Transverse colon (tissue), 4 donors: ENCODE results near the gene UBE2V1. TPM values are rescaled to one million over a fixed set of nuclear protein-coding genes. Genes with fewer than 3 reads are reported as not detected.
"Not testable (repeated sequence)": the region's sequence is repeated elsewhere in the genome, so short reads cannot be mapped to it uniquely, and the experiment has no call there.

Source experiments
- DNase-seq: peaks from one replicate; pipeline ENCODE4 v3.0.0-alpha.2; 2019
- H3K27ac ChIP-seq, 4 donors: fragments of 200-600 bp; sonication (generic); 2 replicates each; pipeline ENCODE4 v1.5.1; 2016 to 2018; ENCODE audit warnings: inconsistent platforms in 4 of 4
- H3K27me3 ChIP-seq: fragments of 200-600 bp; sonication (generic); 2 replicates; pipeline ENCODE4 v1.5.1; 2017; ENCODE audit warnings: inconsistent platforms
- H3K36me3 ChIP-seq, 4 donors: fragments of 200-600 bp; sonication (generic); 2 replicates each; pipeline ENCODE4 v1.5.1; 2017 to 2019; ENCODE audit warnings: inconsistent platforms in 4 of 4
- H3K4me1 ChIP-seq, 4 donors: fragments of 200-600 bp; sonication (generic); 2 replicates each; pipeline ENCODE4 v1.5.1; 2017 to 2020; ENCODE audit warnings: inconsistent platforms in 4 of 4
- H3K4me3 ChIP-seq, 4 donors: fragments of 200-600 bp; sonication (generic); 1 replicate in 1 of 4; 2 replicates in 3 of 4; pipeline versions ENCODE4 v1.5.1 to v1.6.1; 2017 to 2019; ENCODE audit warnings: inconsistent platforms in 4 of 4
- H3K9me3 ChIP-seq, 2 donors: fragments of 200-600 bp; sonication (generic); 2 replicates each; pipeline ENCODE4 v1.5.1; 2017 to 2019; ENCODE audit warnings: inconsistent platforms in 2 of 2
- EP300 ChIP-seq: sonication (generic); formaldehyde crosslinking; IDR thresholded peaks from one replicate; pipeline ENCODE4 v1.6.1; 2017; ENCODE audit warnings: antibody characterized with exemption, low read depth
- POLR2A ChIP-seq: fragments of 450-650 bp; IDR thresholded peaks from one replicate; pipeline ENCODE4 v1.6.1; 2016; ENCODE audit warnings: antibody characterized with exemption, mild to moderate bottlenecking, moderate library complexity
- POLR2AphosphoS5 ChIP-seq, 3 donors: sonication (generic); formaldehyde crosslinking; IDR thresholded peaks; one replicate each; pipeline ENCODE4 v1.6.1; 2016; ENCODE audit warnings: antibody characterized with exemption in 3 of 3
- whole genome bisulfite sequencing, 2 donors: methylation state at CpG; one replicate each; pipeline ENCODE4 v1.1.5; 2018; ENCODE audit warnings: low coverage in 1 of 2; 5-methylcytosine and 5-hydroxymethylcytosine counted together
- in situ Hi-C, 4 donors: fragments of 200-750 bp; cut with MboI; loops; one replicate each; pipeline versions ENCODE4 v1.15.0 to v1.15.1; 2017; ENCODE audit warnings: low sequenced_read_pairs in 3 of 4, low pct_ligation_motif_present in 1 of 4, low pct_unique_long_range_greater_than_20kb in 1 of 4
- intact Hi-C: fragments of 100-400 bp; cut with DNase I; formaldehyde crosslinking; loops from one replicate; pipeline ENCODE4 v1.15.1; 2023; ENCODE audit warnings: low total_unique reads
- total RNA-seq, 4 donors: library from RNA; depleted of rRNA; stranded (reverse); fragments of >200 nt; gene quantifications; one replicate each; pipeline ENCODE4 v1.1.0, GENCODE V29; 2016
- TF ChIP-seq, protein P1 (sequence below), 5 experiments: fragments of 200-600 bp in 3 of 5; fragments of 450-650 bp in 2 of 5; sonication (generic) in 3 of 5; IDR thresholded peaks; 1 replicate in 2 of 5; 2 replicates in 3 of 5; pipeline ENCODE4 v1.5.1; 2016 to 2017; ENCODE audit warnings: antibody characterized with exemption in 5 of 5, inconsistent platforms in 3 of 5, mild to moderate bottlenecking in 2 of 5, moderate library complexity in 1 of 5

The UBE2V1 gene
- total RNA-seq, result 100 to 1,000 TPM in 1 of 4 donors, 10 to 100 TPM in 3; 23.7 to 104 (median 62.8) TPM

DNA sequence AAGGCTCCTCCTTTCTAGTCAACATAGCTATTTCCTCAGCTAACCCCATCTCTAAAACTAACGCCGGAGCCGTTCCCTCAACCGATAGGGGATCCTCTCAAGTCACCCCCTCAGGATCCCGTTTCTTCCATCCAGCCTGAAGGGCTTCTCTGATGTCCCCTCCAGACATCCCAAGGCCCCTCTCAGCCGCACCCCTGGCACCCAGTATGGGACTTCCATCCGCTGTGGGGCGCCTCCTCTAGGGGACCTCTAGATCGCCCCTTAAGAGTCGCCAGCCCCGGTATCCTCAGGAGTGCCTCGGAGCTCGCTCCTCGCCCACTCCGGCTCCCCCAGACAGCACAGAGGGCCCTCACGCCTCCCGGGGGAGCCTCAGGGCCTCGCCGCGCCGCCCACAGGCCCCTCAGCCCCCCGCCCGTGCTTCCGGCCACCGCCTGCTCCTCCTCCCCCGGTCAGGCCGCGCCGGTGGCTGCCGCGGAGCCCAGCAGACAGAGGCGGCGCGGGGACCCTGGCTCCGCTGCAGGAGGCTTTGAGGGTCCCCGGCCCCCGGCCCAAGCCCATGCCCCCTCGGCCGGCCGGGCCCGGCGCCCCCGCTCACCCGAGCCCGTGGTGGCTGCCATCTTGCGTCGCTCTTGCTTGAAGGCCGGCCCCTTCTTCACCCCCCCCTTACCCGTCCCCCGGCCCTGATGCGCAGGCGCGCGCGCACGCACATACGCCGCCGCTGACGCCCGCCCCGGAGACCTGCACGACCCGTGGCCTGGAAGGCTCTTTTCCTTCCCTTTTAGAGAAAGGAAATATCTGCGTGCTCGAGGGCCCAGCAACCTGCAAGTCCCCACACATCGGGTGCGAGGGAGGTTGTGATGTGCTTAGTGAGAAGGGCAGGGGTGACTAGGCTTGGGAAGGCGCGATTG, at the start of gene UBE2V1:
TSS of gene UBE2V1 (minus strand) at position 639 of the 908 bp plus-strand sequence. CDS start at position 617, 22 bp downstream.
- TF ChIP-seq, protein P1, sequence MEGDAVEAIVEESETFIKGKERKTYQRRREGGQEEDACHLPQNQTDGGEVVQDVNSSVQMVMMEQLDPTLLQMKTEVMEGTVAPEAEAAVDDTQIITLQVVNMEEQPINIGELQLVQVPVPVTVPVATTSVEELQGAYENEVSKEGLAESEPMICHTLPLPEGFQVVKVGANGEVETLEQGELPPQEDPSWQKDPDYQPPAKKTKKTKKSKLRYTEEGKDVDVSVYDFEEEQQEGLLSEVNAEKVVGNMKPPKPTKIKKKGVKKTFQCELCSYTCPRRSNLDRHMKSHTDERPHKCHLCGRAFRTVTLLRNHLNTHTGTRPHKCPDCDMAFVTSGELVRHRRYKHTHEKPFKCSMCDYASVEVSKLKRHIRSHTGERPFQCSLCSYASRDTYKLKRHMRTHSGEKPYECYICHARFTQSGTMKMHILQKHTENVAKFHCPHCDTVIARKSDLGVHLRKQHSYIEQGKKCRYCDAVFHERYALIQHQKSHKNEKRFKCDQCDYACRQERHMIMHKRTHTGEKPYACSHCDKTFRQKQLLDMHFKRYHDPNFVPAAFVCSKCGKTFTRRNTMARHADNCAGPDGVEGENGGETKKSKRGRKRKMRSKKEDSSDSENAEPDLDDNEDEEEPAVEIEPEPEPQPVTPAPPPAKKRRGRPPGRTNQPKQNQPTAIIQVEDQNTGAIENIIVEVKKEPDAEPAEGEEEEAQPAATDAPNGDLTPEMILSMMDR (IDR thresholded peaks at IDR 0.05), result peak; percentile 22 to 42 (median 25)
- TF ChIP-seq POLR2A (peak; percentile 76), POLR2AphosphoS5 (IDR thresholded peaks at IDR 0.05) (peak; percentile 69 to 85 (median 85)), EP300 (no peak)
- no peaks in the 10 kb centered on the region for H3K36me3 ChIP-seq
- H3K9me3 ChIP-seq, result no peaks in the 10 kb centered on the region
- in situ Hi-C loops, result no loop called here
- DNase-seq, result peak; percentile 92
- H3K4me3 ChIP-seq, result peak within 1 kb of the TSS; percentile 85 to 100 (median 98)
- H3K27me3 ChIP-seq, result no peaks in the 10 kb centered on the region
- H3K27ac ChIP-seq, result peak within 1 kb of the TSS; percentile 91 to 99 (median 98)
- peaks cover 51 to 70% (median 65%) of the 10 kb centered on the region in 4 donors for H3K4me1 ChIP-seq
- intact Hi-C loops, result no loop called here
- WGBS, 2 donors, result 2 to 4% methylated on average over 11 to 41 of the region's 70 CpGs

DNA sequence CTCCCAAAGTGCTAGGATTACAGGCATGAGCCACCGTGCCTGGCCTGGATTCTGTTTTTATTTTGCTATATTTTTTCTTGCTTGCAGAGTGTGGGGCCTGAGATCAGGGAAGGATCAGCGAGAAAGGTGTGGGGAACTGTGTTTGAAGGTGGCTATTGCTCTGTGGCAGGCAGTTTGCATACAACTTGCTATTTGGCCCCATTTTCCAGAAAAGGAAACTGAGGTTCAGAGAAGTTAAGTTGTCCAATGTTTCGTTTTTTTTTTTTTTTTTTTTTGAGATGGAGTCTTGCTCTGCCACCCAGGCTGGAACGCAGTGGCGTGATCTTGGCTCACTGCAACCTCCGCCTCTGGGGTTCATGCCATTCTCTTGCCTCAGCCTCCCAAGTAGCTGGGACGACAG, 48.5 kb upstream of the UBE2V1 start:
- in situ Hi-C loops, result loop anchor here in 1 of 4 donors (10.0 kb wide), 1 partner anchor 187 kb away; no protein-coding TSS in a partner anchor
- intact Hi-C loops, result not testable (repeated sequence)

DNA sequence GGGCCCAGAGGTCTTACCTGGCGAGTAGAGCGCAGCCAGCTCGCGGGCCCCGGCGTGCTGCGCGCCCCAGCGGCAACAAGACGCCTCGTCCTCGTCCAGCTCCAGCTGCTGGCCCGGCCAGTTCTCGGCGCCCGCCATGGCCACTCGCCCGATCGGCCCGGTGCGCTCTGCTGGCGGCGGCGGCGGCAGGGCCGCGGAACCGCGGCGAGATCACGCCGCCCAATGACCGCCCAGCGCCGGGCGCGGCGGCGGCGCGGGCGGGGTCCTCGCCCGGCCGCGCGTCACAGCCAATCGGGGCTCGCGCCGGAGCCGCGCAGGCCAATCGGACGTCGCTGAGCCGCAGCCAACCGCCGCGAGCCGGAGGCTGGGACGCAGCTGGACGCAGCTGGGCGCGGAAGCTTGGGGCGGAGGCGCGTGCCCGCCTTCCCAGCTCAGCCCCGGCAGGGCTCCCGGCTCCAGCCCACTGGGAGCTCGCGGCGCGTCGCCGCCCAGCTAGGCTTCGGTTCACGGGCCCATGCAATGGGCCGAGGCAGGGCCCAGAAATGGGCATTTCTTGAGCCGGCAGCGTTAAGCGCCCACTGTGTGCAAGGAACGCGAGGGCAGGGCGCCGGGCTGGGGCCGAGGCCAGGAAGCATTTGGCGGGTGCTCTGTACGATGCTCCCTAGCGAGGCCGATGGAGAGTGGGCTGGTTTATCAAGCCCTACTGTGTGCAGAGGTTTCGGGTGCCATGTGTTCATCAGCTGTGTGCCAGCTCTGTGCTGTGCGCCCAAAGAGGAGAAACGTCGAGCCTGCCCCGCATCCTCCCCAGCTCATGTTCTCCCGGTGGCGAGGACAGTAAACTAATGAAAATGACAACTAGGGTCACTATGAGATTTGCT, 40.8 kb upstream of the UBE2V1 start, which contains the start of gene PEDS1:
TSS of gene PEDS1 (minus strand) at position 224 of the 878 bp plus-strand sequence. CDS start at position 138, 86 bp downstream.
- Histone ChIP-seq H3K27me3 (no peaks in the 10 kb centered on the region), H3K27ac (peak within 1 kb of the TSS; percentile 93 to 99 (median 98)), H3K4me1 (peaks cover 37 to 51% (median 49%) of the 10 kb centered on the region in 4 donors), H3K36me3 (no peaks in the 10 kb centered on the region), H3K9me3 (no peaks in the 10 kb centered on the region), H3K4me3 (peak within 1 kb of the TSS; percentile 94 to 100 (median 98))
- intact Hi-C loops (no loop called here), in situ Hi-C loops (no loop called here)
- peak; percentile 79 to 93 (median 91) for TF ChIP-seq POLR2AphosphoS5 (IDR thresholded peaks at IDR 0.05)
- TF ChIP-seq POLR2A, result peak; percentile 82
- TF ChIP-seq, protein P1 (IDR thresholded peaks at IDR 0.05), result no peak
- no peak for TF ChIP-seq EP300
- peak; percentile 93 for DNase-seq
- WGBS, 2 donors, result 9% methylated on average over 22 of the region's 99 CpGs; no CpG with 5 or more reads in 1 of the 2 donors

More for the DNA sequence above, 48.5 kb upstream of the UBE2V1 start:
- not testable (repeated sequence) for H3K27me3 ChIP-seq, DNase-seq, H3K36me3 ChIP-seq, H3K4me3 ChIP-seq, H3K27ac ChIP-seq, H3K9me3 ChIP-seq
- 73 to 100% methylated on average over 1 to 7 of the region's 7 CpGs for WGBS, 2 donors
- H3K4me1 ChIP-seq, result peaks cover 7 to 13% (median 12%) of the 10 kb centered on the region in 4 donors

DNA sequence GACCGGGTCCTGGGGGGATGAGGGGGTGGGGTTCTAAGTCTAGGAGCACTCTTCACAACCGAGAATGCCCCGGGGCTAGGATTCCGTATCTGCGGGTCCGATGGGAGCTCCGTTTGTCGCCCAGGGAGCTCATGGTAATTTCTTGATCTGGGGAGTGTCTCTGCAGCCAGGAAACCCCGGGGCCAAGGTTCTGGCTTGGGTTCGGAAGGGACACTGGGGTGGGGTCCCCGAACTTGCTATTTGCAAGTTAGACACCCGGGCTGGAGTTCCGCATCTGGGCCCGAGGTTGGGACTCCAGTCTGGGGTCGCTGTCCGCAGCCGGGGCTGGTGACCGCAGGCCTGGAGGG, 40.2 kb upstream of the UBE2V1 start:
- Histone ChIP-seq H3K9me3 (no peaks in the 10 kb centered on the region), H3K27ac (peak overlapping the region; percentile 93 to 99 (median 98)), H3K36me3 (no peaks in the 10 kb centered on the region), H3K4me1 (peaks cover 38 to 51% (median 50%) of the 10 kb centered on the region in 4 donors), H3K27me3 (no peaks in the 10 kb centered on the region), H3K4me3 (peak overlapping the region; percentile 94 to 100 (median 98))
- in situ Hi-C loops, result no loop called here
- intact Hi-C loops, result no loop called here
- WGBS, 2 donors, result 0% methylated on average over 12 of the region's 18 CpGs; no CpG with 5 or more reads in 1 of the 2 donors
- DNase-seq, result peak; percentile 44
- TF ChIP-seq POLR2A (no peak), EP300 (no peak), POLR2AphosphoS5 (IDR thresholded peaks at IDR 0.05) (no peak)
- TF ChIP-seq, protein P1 (IDR thresholded peaks at IDR 0.05), result no peak
